Neutrophil (primary cell): ENCODE measurements around the gene CD74.
"Not testable (repeated sequence)": the region's sequence is repeated elsewhere in the genome, so short reads cannot be mapped to it uniquely, and the experiment has no call there.

Source experiments
- H3K27ac ChIP-seq: fragments of 200-600 bp; sonication (generic); 2 replicates; pipeline ENCODE4 v1.5.1; 2016; ENCODE audit warnings: mild to moderate bottlenecking, moderate library complexity
- H3K27me3 ChIP-seq: fragments of 200-600 bp; sonication (generic); 2 replicates; pipeline ENCODE4 v1.6.0; 2016; ENCODE audit warnings: mild to moderate bottlenecking
- H3K36me3 ChIP-seq: fragments of 200-600 bp; sonication (generic); 2 replicates; pipeline ENCODE4 v1.5.1; 2017
- H3K4me1 ChIP-seq, 2 experiments: fragments of 200-600 bp in 1 of 2; sonication (generic) in 1 of 2; 1 replicate in 1 of 2; 2 replicates in 1 of 2; pipeline versions ENCODE4 v1.5.1 to v1.6.1; 2013 to 2016; ENCODE audit warnings: low read depth in 1 of 2, low read length in 1 of 2, mild to moderate bottlenecking in 1 of 2, moderate library complexity in 1 of 2; ENCODE audit not compliant: control insufficient read depth in 1 of 2, insufficient read depth in 1 of 2
- H3K4me3 ChIP-seq, 2 experiments: fragments of 200-600 bp in 1 of 2; sonication (generic) in 1 of 2; 1 replicate in 1 of 2; 2 replicates in 1 of 2; pipeline ENCODE4 v1.5.1; 2013 to 2016; ENCODE audit warnings: low read depth in 1 of 2, low read length in 1 of 2, mild to moderate bottlenecking in 1 of 2, moderate library complexity in 1 of 2
- H3K9me3 ChIP-seq: fragments of 200-600 bp; sonication (generic); 2 replicates; pipeline ENCODE4 v1.5.1; 2016
- CTCF ChIP-seq: fragments of 200-600 bp; sonication (generic); IDR thresholded peaks from 2 replicates; pipeline ENCODE4 v1.5.1; 2016; ENCODE audit warnings: antibody characterized with exemption

Gene CD74

GRCh38 chr5:150431048-150431447, 18.3 kb upstream of the CD74 start:
- Histone ChIP-seq H3K27ac (no peak overlapping the region), H3K4me1 (peaks cover 0 to under 1% of the 10 kb centered on the region in 2 experiments), H3K9me3 (no peaks in the 10 kb centered on the region), H3K27me3 (no peaks in the 10 kb centered on the region), H3K4me3 (no peak overlapping the region), H3K36me3 (no peaks in the 10 kb centered on the region)
- no peak for TF ChIP-seq CTCF

GRCh38 chr5:150429410-150429873, 16.7 kb upstream of the CD74 start:
- no peak overlapping the region for H3K27ac ChIP-seq
- TF ChIP-seq CTCF, result no peak
- no peaks in the 10 kb centered on the region for H3K4me1 ChIP-seq
- no peaks in the 10 kb centered on the region for H3K36me3 ChIP-seq
- no peaks in the 10 kb centered on the region for H3K9me3 ChIP-seq
- no peaks in the 10 kb centered on the region for H3K27me3 ChIP-seq
- H3K4me3 ChIP-seq, result no peak overlapping the region

GRCh38 chr5:150428978-150429377, 16.3 kb upstream of the CD74 start:
- H3K27ac ChIP-seq, result no peak overlapping the region
- no peak for TF ChIP-seq CTCF
- H3K4me3 ChIP-seq, result no peak overlapping the region
- no peaks in the 10 kb centered on the region for H3K36me3 ChIP-seq
- H3K27me3 ChIP-seq, result no peaks in the 10 kb centered on the region
- H3K4me1 ChIP-seq, result no peaks in the 10 kb centered on the region
- no peaks in the 10 kb centered on the region for H3K9me3 ChIP-seq

- Histone ChIP-seq H3K4me3 (no peak overlapping the region), H3K27ac (no peak overlapping the region), H3K36me3 (no peaks in the 10 kb centered on the region), H3K9me3 (no peaks in the 10 kb centered on the region), H3K27me3 (no peaks in the 10 kb centered on the region), H3K4me1 (no peaks in the 10 kb centered on the region)
- TF ChIP-seq CTCF, result no peak
Observed at GRCh38 chr5:150428106-150428876, 15.6 kb upstream of the CD74 start.

GRCh38 chr5:150426165-150426564, 13.5 kb upstream of the CD74 start:
- not testable (repeated sequence) for H3K27me3 ChIP-seq, H3K4me3 ChIP-seq, H3K36me3 ChIP-seq, H3K4me1 ChIP-seq, H3K9me3 ChIP-seq, H3K27ac ChIP-seq

- Histone ChIP-seq H3K9me3 (no peaks in the 10 kb centered on the region), H3K4me1 (peaks cover 0 to 8% of the 10 kb centered on the region in 2 experiments), H3K27me3 (no peaks in the 10 kb centered on the region), H3K27ac (no peak overlapping the region), H3K36me3 (no peaks in the 10 kb centered on the region), H3K4me3 (no peak overlapping the region)
- no peak for TF ChIP-seq CTCF
Observed at GRCh38 chr5:150422758-150423157, 10.0 kb upstream of the CD74 start.
